DND-41 (cell line): ENCODE measurements around the gene PTGR2.
A peak's percentile ranks its signal among the peaks of the same experiment; 100 is the strongest.

Source experiments
- ATAC-seq: fragments of 200-7000 bp; cut with Tn5 transposase; 3 replicates; pipeline ENCODE4 v1.9.1; 2021; ENCODE audit warnings: low read depth; ENCODE audit not compliant: insufficient read depth
- DNase-seq: peaks from one replicate; pipeline ENCODE4 v3.0.0-alpha.2; 2020
- H2AFZ ChIP-seq: 2 replicates; pipeline ENCODE4 v1.6.0; 2012; ENCODE audit warnings: low read depth, low read length
- H3K27ac ChIP-seq: 2 replicates; pipeline ENCODE4 v1.5.1; 2012; ENCODE audit warnings: low read length, inconsistent platforms
- H3K27me3 ChIP-seq: fragments of 200-600 bp; sonication (generic); 2 replicates; pipeline ENCODE4 v1.6.0; 2012; ENCODE audit warnings: low read length, mild to moderate bottlenecking, inconsistent platforms; ENCODE audit not compliant: insufficient read depth, poor library complexity
- H3K36me3 ChIP-seq: 2 replicates; pipeline ENCODE4 v1.5.1; 2012; ENCODE audit warnings: low read length, inconsistent platforms; ENCODE audit not compliant: insufficient read depth
- H3K4me1 ChIP-seq: 2 replicates; pipeline ENCODE4 v1.5.1; 2012; ENCODE audit warnings: mild to moderate bottlenecking, low read length; ENCODE audit not compliant: insufficient read depth
- H3K4me2 ChIP-seq: 2 replicates; pipeline ENCODE4 v1.6.0; 2012; ENCODE audit warnings: mild to moderate bottlenecking, moderate library complexity, low read length, inconsistent platforms; ENCODE audit not compliant: insufficient read depth
- H3K4me3 ChIP-seq, 2 experiments: fragments of 200-600 bp in 1 of 2; shearing (Covaris generic) in 1 of 2; 2 replicates each; pipeline ENCODE4 v1.5.1; 2012 to 2016; ENCODE audit warnings: inconsistent platforms in 2 of 2, low read length in 2 of 2, mild to moderate bottlenecking in 2 of 2, low read depth in 1 of 2, moderate library complexity in 1 of 2
- H3K79me2 ChIP-seq: 2 replicates; pipeline ENCODE4 v1.6.0; 2012; ENCODE audit warnings: low read length, inconsistent platforms; ENCODE audit not compliant: insufficient read depth
- H3K9ac ChIP-seq: 2 replicates; pipeline ENCODE4 v1.6.0; 2012; ENCODE audit warnings: low read depth, mild to moderate bottlenecking, inconsistent platforms, low read length, moderate library complexity
- H3K9me3 ChIP-seq: 2 replicates; pipeline ENCODE4 v1.5.1; 2012; ENCODE audit warnings: low read length, moderate library complexity, mild to moderate bottlenecking, inconsistent platforms; ENCODE audit not compliant: insufficient read depth, severe bottlenecking
- H4K20me1 ChIP-seq: 2 replicates; pipeline ENCODE4 v1.6.0; 2012; ENCODE audit warnings: low read length; ENCODE audit not compliant: insufficient read depth
- CTCF ChIP-seq: IDR thresholded peaks from 2 replicates; pipeline ENCODE4 v1.5.1; 2012; ENCODE audit warnings: borderline replicate concordance, low read length, moderate library complexity, mild to moderate bottlenecking; ENCODE audit not compliant: poor library complexity, severe bottlenecking; ENCODE audit errors: extremely low read depth
- EZH2 ChIP-seq: IDR thresholded peaks from 3 replicates; pipeline ENCODE4 v1.6.1; 2012; ENCODE audit warnings: borderline replicate concordance, low read depth, mild to moderate bottlenecking, moderate library complexity, low read length, inconsistent platforms; ENCODE audit not compliant: severe bottlenecking

The PTGR2 gene

GRCh38 chr14:73811164-73811503, 40.5 kb upstream of the PTGR2 start:
- H2AFZ ChIP-seq = no peak overlapping the region

GRCh38 chr14:73814153-73814552, 37.5 kb upstream of the PTGR2 start:
- ATAC-seq (no peak), DNase-seq (no peak)
- no peaks in the 10 kb centered on the region for H3K9me3 ChIP-seq
- no peaks in the 10 kb centered on the region for H3K4me1 ChIP-seq
- no peak overlapping the region for H3K27ac ChIP-seq
- no peaks in the 10 kb centered on the region for H3K27me3 ChIP-seq
- TF ChIP-seq CTCF (no peak), EZH2 (no peak)
- H3K9ac ChIP-seq = no peak overlapping the region
- no peaks in the 10 kb centered on the region for H3K79me2 ChIP-seq
- H2AFZ ChIP-seq = no peak overlapping the region
- no peak overlapping the region for H3K4me3 ChIP-seq
- no peaks in the 10 kb centered on the region for H3K36me3 ChIP-seq
- no peak overlapping the region for H3K4me2 ChIP-seq
- no peaks in the 10 kb centered on the region for H4K20me1 ChIP-seq

More at GRCh38 chr14:73811164-73811503, 40.5 kb upstream of the PTGR2 start:
- Histone ChIP-seq H3K27ac (no peak overlapping the region), H3K9ac (no peak overlapping the region), H3K4me1 (no peaks in the 10 kb centered on the region), H3K36me3 (no peaks in the 10 kb centered on the region), H4K20me1 (no peaks in the 10 kb centered on the region), H3K9me3 (no peaks in the 10 kb centered on the region), H3K4me3 (no peak overlapping the region), H3K27me3 (no peaks in the 10 kb centered on the region), H3K79me2 (no peaks in the 10 kb centered on the region), H3K4me2 (no peak overlapping the region)
- no peak for ATAC-seq
- DNase-seq = no peak
- TF ChIP-seq CTCF (no peak), EZH2 (no peak)

GRCh38 chr14:73815849-73816248, 35.8 kb upstream of the PTGR2 start:
- ATAC-seq (no peak), DNase-seq (no peak)
- Histone ChIP-seq H3K4me2 (no peak overlapping the region), H3K27ac (no peak overlapping the region), H3K27me3 (peaks cover 3% of the 10 kb centered on the region), H3K79me2 (no peaks in the 10 kb centered on the region), H4K20me1 (no peaks in the 10 kb centered on the region), H3K9ac (no peak overlapping the region), H3K4me3 (no peak overlapping the region), H3K36me3 (no peaks in the 10 kb centered on the region), H3K4me1 (no peaks in the 10 kb centered on the region), H2AFZ (no peak overlapping the region), H3K9me3 (no peaks in the 10 kb centered on the region)
- TF ChIP-seq CTCF (no peak), EZH2 (no peak)

GRCh38 chr14:73816393-73816816, 35.2 kb upstream of the PTGR2 start:
- Histone ChIP-seq H3K36me3 (no peaks in the 10 kb centered on the region), H3K27me3 (peaks cover 3% of the 10 kb centered on the region), H3K79me2 (no peaks in the 10 kb centered on the region), H3K27ac (no peak overlapping the region), H4K20me1 (no peaks in the 10 kb centered on the region), H3K4me2 (no peak overlapping the region), H3K9me3 (no peaks in the 10 kb centered on the region), H2AFZ (no peak overlapping the region), H3K4me3 (no peak overlapping the region), H3K9ac (no peak overlapping the region), H3K4me1 (no peaks in the 10 kb centered on the region)
- no peak for DNase-seq
- TF ChIP-seq CTCF (no peak), EZH2 (no peak)
- ATAC-seq = peak; percentile 35; the same call in 1 of the 3 replicates
